COR-L47 (cell line): ENCODE results near the gene PLXNA4.

Source experiments
- DNase-seq: peaks from one replicate; lab custom pipeline; 2025; lab: John Stamatoyannopoulos, UW

The PLXNA4 gene

GRCh38 chr7:132084776-132085388 lies 491.4 kb downstream of the PLXNA4 start:
- DNase-seq = no peak

DNA sequence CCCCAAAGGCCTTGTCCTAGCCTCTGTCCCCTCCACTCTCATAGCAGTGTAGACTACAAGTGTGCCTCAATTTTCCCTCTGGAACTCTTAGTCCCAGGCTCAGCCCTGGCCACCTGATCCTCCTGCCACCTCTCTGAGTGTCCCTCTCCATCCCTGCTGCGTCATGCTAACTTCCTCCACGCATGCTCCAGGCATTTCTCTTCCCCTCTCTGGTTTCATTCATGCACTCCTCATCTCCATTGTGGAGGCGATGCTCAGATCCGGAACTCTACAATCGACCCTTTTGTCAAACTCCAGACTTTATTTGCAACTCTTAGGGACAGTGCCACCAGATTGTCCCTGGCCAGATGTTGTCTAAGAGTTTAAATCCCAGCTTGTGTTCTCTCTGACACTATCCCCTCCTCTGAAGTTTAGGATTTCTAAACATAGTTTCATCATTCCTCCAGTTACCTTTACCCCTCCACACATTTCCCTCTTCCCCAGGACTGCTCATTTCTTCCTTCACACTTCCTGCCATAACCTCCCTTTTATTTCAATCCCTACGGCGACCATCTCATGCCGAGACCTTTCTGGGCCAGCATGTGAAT lies 492.6 kb downstream of the PLXNA4 start:
- no peak for DNase-seq

DNA sequence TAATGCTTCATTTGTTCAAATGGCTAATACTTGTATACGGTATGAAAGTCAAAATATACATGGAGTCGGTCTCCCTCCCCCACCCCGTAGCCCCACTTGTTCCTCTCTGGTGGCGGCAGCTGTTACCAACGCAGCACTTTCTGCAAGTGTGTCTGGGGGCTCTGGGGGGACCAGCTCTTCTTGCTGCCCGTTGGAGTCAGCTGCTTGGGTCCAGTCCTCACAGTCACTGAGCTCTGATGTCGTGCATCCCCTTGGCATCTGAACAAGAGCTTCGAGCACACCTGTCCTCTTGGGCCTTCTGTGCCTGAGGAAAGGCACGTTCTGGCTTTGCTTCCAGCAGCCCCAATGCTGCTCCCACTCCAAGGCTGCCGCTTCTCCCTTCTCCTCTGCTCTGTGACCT lies 493.1 kb downstream of the PLXNA4 start:
- no peak for DNase-seq

- DNase-seq = no peak
These were observed 493.9 kb downstream of the PLXNA4 start for GRCh38 chr7:132082394-132082793.

GRCh38 chr7:132081686-132082085 lies 494.6 kb downstream of the PLXNA4 start:
- no peak for DNase-seq

DNA sequence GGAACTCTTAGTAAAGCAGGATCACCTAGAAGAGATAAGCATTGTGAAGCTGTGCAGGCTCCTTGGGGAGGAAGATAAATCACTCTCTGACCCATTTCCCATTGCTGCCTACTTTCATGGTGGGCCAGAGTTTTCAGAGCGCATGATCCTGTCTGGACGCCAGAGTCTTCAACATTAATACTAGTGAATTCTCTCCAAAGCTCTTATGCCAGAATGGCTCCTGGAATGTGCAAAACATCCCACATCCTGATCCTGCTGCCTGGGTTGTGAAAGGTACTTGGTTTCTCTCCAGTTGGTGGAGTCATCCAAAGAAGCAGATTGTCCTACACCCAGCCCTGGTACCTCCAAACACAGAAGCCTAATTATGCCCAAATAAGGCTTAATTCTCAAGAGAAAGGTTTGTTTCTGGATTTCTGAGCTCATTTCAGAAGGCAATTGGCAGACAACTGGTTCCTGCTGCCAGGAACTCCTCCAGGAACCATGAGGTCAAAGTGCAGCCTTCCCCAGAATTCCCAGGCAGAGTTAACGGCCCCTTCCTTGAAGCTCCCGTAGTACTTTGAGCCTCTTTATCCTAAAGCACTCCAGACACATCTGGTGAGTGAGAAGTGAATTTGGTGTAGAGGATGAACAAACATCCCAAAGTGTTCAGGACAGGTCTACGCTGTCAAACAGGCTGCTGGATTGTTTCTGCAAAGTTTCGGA lies 495.2 kb downstream of the PLXNA4 start:
- DNase-seq = no peak

DNA sequence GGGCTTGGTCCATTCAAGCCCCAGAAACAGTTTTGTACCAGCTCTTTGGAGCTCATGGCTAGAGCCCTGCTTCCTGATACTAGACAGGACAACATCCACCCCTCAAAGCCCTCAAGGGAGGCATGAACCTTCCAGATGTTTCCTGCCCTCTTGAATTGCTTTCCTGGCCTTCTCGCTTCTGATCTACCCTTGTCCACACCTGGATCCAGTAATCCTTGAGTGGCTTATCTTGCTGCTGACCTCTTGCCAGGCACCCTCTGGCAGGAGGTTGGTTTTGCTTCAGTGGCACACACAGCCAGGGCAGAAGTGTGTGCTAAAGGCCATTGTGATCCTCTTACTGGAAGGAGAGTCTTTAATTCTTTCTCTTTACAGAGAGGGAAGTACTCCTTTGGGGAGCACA lies 495.8 kb downstream of the PLXNA4 start:
- no peak for DNase-seq

DNA sequence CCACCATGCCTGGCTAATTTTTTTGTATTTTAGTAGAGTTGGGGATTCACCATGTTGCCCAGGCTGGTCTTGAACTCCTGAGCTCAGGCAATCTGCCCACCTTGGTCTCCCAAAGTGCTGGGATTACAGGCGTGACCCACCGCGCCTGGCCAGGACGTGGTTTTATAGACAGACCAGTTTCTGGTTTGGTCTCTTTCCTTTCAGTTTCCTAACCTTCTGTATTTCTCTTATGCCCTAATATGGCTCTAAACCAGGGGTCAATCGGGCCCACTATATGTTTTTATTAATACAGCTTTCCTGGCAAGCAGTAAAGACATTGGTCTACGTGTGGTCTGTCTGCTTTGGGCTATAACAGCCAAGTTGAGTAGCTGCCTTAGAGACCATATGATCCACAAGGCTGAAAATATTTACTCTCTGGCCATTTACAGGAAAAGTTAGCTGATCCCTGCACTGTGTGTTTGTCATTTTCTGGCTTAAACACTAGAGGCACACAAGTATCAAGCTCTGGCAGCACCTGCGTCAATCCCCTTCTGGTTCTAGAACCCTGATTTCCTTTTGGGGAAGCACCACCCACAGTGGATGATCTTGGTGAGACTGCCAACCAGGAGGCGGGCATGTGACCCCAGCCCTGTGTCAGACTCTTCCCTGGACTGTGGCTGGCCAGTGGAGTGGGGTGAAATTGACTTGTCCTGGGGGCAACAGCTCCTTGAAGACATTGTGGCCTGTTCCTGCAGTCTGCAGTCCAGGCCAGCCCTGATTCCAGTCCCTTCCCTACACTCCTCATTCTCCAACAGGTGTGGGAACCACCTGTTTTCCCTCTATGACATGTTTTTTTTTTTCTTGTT lies 497.2 kb downstream of the PLXNA4 start:
- DNase-seq = no peak

- DNase-seq = no peak
These were observed 498.1 kb downstream of the PLXNA4 start for GRCh38 chr7:132077971-132078685.

- DNase-seq = no peak
These were observed 499.8 kb downstream of the PLXNA4 start for GRCh38 chr7:132076301-132077035.

DNA sequence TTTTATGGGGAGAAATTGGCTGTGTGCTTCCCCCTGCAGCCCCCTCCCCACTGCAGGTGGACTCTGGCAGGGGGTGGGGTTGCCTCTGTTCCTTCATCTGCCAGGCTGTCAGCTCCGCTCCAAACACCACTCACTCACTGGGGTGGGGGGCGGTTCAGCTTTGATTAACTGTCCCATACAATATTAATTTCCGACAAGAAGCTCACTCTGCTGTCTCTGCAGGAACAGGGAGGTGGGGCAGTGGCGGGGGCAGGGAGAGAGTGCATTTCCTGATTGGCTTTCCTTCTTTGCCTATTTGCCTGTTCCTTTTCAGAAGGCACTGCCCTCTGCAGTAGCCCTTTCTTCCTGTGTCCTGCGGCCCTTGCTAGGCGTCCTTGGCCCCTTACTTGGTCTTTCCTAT lies 500.8 kb downstream of the PLXNA4 start:
- DNase-seq = no peak

- no peak for DNase-seq
These were observed 502.2 kb downstream of the PLXNA4 start for GRCh38 chr7:132073920-132074589.
